HEK293T (cell line): Measurements from ENCODE around the gene SRGAP3.

Experiments used
- FOXK2 ChIP-seq: fragments of 450-650 bp; IDR thresholded peaks from 2 replicates; pipeline ENCODE4 v1.6.1; 2016; ENCODE audit warnings: mild to moderate bottlenecking
- NFRKB ChIP-seq: fragments of 450-650 bp; IDR thresholded peaks from 2 replicates; pipeline ENCODE4 v1.6.1; 2016; ENCODE audit warnings: mild to moderate bottlenecking, moderate library complexity
- PKNOX1 ChIP-seq: fragments of 450-650 bp; IDR thresholded peaks from 2 replicates; pipeline ENCODE4 v1.6.1; 2016

GRCh38 chr3:9080163-9080562, 169.3 kb downstream of the SRGAP3 start:
- TF ChIP-seq FOXK2 (no peak), PKNOX1 (no peak), NFRKB (no peak)
